GM21360 (cell line): ENCODE measurements around the gene MCTP1.
A peak's percentile ranks its signal among the peaks of the same experiment; 100 is the strongest.

Source experiments
- ATAC-seq: cut with Tn5 transposase; IDR thresholded peaks from one replicate; pipeline ENCODE4 v1.9.1; 2021; ENCODE audit warnings: mild to moderate bottlenecking, moderate library complexity; ENCODE audit not compliant: unreplicated experiment

The MCTP1 gene

GRCh38 chr5:94778732-94779131 is 506.2 kb downstream of the MCTP1 start:
- no peak for ATAC-seq

GRCh38 chr5:94778299-94778698 is 506.6 kb downstream of the MCTP1 start:
- ATAC-seq, result no peak

- ATAC-seq, result no peak
These were observed 507.6 kb downstream of the MCTP1 start for GRCh38 chr5:94777056-94777880.

GRCh38 chr5:94776167-94776566 is 508.7 kb downstream of the MCTP1 start:
- no peak for ATAC-seq

GRCh38 chr5:94775088-94775487 is 509.8 kb downstream of the MCTP1 start:
- no peak for ATAC-seq

- no peak for ATAC-seq
These were observed 513.2 kb downstream of the MCTP1 start for GRCh38 chr5:94771742-94772141.

GRCh38 chr5:94769996-94770395 is 514.9 kb downstream of the MCTP1 start:
- no peak for ATAC-seq

- ATAC-seq, result no peak
These were observed 523.1 kb downstream of the MCTP1 start for GRCh38 chr5:94761786-94762185.

GRCh38 chr5:94761055-94761454 is 523.8 kb downstream of the MCTP1 start:
- no peak for ATAC-seq

- no peak for ATAC-seq
These were observed 524.9 kb downstream of the MCTP1 start for GRCh38 chr5:94759961-94760360.

GRCh38 chr5:94759022-94759421 is 525.9 kb downstream of the MCTP1 start:
- no peak for ATAC-seq

GRCh38 chr5:94754824-94755223 is 530.1 kb downstream of the MCTP1 start:
- no peak for ATAC-seq

- no peak for ATAC-seq
These were observed 533.4 kb downstream of the MCTP1 start for GRCh38 chr5:94751460-94751859.

GRCh38 chr5:94750681-94751080 is 534.2 kb downstream of the MCTP1 start:
- no peak for ATAC-seq

- ATAC-seq, result no peak
These were observed 535.9 kb downstream of the MCTP1 start for GRCh38 chr5:94749042-94749441.

GRCh38 chr5:94748212-94748611 is 536.7 kb downstream of the MCTP1 start:
- ATAC-seq, result no peak

GRCh38 chr5:94747371-94747770 is 537.5 kb downstream of the MCTP1 start:
- no peak for ATAC-seq

- ATAC-seq, result peak; percentile 44
These were observed 538.2 kb downstream of the MCTP1 start for GRCh38 chr5:94746731-94747124.

- ATAC-seq, result peak; percentile 79
These were observed 538.8 kb downstream of the MCTP1 start for GRCh38 chr5:94745786-94746730.

- ATAC-seq, result peak; percentile 29
These were observed 540.0 kb downstream of the MCTP1 start for GRCh38 chr5:94744906-94745305.

- ATAC-seq, result no peak
These were observed 542.0 kb downstream of the MCTP1 start for GRCh38 chr5:94742852-94743251.

GRCh38 chr5:94740286-94740685 is 544.6 kb downstream of the MCTP1 start:
- ATAC-seq, result no peak
